ENCODE results near the gene HES3.

HES3 gene, protein sequence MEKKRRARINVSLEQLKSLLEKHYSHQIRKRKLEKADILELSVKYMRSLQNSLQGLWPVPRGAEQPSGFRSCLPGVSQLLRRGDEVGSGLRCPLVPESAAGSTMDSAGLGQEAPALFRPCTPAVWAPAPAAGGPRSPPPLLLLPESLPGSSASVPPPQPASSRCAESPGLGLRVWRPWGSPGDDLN

DNA sequence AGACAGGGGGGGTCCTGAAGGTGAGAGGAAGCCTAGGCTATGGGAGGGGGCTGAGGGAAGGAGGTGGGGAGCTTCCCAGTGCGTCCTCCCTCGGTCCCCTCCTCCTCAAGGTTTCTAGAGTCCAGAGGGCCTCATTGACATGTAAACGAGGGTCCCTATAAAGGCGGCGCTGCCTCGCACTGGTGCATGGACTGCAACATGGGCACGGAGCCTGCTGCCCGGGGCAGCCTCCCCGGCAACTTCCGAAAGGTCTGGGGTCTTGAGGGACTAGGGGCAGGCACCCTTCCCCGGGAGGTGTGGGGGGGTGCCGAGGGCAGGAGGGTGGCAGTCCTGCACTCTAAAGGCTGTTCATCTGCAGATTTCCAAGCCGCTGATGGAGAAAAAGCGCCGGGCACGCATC lies at the start of gene HES3:
Gene HES3 (plus strand): TSS at position 187 of the 400 bp plus-strand sequence. CDS start 187 bp downstream, at position 374.
- no peak for DNase-seq (ENCODE audit: low read depth)

DNA sequence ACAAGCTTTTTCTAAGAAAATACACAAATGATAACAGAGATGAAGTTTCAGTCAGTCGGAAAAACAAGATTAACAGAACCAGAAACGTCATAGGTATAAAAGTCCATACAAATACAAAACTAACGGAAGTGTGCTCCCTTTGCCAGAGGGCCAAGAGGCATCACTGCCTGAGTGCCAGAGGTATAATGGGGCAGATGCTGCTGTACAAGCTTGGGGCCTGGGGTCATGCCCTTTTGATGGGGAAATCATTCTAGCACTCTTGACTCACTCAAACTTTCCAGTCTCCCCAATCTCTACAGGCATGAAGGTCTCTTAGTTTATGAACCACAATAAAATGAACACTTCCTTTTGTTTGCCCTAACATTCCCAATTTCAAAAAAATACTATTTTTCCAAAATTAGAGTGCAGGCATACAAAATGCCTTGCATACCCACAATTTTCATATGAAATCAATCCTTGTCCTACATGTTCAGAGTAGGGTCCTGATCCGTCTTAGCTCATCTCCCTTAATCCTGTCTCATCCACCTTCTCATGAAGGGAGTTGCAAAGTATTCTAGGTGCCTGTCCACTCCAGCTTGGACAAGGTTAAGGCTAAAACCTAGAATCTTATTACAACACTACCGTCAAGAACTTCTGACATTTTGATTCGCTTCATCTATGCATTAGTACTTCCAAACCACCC lies 46.1 kb upstream of the HES3 start:
- DNase-seq (ENCODE audit: low read depth) = no peak

DNA sequence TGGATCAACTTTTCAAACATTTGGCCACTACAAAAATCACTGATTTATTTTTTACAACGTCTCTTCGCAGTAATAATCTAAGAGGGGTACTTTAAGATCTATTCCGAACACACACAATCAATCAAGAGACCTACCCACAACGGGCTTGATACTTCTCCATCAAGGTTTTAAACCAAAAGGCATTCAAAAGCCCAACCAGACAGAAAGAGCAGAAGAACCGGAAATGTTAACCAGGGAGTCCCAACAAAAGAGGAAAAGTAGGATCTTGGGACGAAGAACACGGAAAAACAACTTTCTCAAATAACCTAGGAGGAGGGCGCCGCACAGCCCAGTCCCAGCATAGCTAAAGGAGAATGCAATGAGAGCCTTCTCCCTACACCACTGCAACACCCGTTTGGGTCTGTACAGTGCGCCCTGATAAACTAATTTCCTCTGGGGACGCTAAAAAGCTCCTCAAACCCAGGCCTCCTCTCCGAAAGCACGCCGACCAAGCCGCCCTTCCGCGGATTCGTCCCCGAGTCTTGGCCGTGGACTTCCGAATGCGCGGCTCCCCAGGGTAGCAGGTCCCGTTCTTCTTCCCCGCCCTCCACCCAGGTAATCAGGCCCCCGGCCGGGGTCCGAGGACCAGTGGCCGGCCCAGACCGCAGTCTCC lies 45.2 kb upstream of the HES3 start:
- no peak for DNase-seq (ENCODE audit: low read depth)

DNA sequence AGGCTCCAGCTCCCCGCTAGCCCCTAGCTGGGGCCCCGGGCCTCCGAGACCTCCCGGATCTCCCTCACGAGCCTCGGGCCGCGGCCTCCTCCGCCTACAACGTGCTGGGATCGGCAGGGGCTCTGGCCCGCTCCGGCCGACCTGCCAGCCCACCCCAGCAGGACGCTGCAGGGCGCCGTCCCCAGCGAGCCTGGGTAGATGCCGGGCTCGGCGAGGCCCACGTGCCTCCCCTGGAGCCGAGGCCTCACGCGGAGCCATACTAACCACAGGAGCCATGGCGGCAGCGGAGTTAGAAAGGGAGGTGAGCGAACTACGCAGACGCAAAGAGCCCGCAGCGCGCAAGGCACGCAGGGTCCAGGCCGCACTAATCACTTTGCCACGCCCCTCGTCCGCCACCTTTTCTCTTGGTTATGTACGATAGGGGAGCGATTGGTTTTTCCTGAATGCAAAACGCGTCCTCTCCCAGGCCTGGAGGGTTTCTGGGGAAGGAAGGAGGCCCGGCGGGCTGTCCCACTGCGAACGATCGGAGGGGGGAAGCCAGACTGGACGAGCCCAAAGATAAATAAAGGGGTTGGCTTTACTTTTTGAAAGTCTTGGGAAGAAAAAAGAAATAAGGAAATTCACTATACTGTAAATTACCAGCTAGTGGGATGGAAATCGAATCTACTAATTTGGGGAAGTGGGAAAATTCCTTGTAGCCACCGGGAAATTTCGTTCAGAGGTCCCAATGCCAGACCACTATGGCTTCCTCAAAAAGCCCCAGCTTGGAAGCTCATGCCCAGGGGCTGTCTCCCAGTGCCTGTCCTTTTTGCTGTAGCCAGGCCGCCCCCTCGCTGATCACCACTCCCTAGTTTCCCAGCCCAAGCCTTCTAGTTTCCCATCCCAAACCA lies 44.4 kb upstream of the HES3 start, which contains the start of gene RPL22:
Gene RPL22 (minus strand): TSS at position 298 of the 890 bp plus-strand sequence. CDS start 22 bp downstream, at position 276.
- peak; percentile 95 for DNase-seq (ENCODE audit: low read depth)

DNA sequence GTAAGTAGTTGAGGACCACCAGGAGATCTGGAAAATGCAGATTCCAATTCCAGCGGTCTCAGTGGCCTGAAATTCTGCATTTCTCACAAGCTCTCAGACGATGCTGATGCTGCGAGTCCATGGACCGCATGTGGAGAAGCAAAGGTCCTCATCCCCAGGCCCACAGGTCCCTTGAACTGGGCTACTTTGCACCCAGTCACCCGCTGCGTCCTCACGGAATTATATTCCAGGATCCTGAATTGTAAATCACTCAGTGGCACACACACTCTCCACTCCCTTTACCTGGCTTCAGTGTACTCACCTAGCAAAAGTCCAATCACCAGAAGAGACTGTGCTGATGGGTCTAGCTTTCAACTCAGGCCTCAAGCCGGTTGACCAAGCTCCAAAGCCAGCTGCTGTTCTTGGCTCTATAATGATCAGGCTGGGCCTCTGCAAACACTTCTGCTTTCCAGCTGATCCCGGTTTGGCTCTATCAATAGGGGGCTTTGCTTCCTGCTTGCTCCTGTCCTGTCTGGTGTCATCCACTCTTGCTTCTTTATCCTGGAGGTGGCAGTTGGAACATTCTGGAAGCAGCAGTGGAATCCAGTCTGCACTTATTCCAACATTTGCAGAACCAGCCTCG lies 43.7 kb upstream of the HES3 start:
- DNase-seq (ENCODE audit: low read depth) = no peak

DNA sequence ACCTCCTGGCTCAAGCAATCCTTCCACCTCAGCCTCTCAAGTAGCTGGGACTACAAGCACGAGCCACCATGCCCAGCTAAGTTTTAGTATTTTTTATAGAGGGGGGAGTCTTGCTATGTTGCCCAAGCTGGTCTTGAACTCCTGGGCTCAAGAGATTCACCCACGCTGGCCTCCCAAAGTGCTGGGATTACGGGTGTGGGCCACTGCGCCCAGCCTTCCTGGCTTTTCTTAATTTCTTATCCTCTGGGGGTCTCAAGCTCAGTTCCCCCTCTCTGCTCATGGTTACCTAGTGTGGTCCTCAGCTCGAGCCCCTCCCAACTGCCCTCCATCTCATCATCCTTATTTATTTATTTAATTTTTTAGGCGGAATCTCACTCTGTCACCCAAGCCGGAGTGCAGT lies 41.7 kb upstream of the HES3 start:
- DNase-seq (ENCODE audit: low read depth) = no peak

DNA sequence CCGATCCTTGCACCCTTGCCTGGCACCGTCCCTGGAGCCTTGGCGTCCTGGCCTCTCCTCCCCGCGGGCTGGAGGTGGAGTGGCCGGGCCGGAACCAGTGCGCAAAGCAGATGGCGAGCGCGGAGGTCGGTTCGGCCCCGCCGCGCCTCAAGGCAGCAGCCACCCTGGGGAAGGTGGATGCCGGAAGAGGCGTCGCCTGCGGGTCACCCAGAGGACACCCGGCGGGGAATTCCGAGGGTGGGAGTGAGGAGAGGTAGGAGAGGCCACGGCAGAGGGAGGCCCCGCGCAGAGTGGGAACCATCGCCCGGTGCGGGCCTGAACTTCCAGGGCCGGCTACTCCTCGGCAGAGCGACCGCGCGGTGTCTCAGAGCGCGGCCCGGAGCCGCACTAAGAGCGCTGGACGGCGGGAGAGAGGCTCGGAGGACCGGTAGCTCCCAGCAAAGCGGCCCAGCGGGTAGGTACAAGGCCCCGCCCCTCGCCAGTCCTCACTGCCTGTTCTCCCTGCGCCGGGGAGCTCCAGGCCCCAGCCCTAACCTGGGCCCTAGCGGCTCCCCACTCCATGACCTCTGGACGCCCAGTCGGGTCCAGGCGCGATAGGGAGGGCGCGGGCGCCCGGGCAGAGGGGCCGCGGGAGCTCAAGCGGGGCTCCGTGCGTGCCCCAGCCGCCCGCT lies 38.0 kb upstream of the HES3 start, which contains the start of gene RNF207:
Gene RNF207 (plus strand): TSS at position 271 of the 671 bp plus-strand sequence. CDS start 417 bp downstream, outside the sequence.
- DNase-seq (ENCODE audit: low read depth) = no peak

DNA sequence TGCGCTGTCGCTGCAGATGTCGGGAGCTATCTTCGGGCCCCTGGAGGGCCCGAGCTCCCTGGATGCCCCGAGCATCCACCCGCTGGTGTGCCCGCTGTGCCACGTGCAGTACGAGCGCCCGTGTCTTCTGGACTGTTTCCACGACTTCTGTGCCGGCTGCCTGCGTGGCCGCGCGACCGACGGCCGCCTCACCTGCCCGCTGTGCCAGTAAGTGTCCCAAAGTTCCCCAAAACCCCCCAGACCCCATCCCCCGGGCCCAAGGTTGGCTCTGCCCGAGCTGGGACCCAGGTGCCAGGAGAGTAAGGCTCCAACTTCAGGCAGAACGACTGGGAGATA lies 37.5 kb upstream of the HES3 start:
- DNase-seq (ENCODE audit: low read depth) = no peak

DNA sequence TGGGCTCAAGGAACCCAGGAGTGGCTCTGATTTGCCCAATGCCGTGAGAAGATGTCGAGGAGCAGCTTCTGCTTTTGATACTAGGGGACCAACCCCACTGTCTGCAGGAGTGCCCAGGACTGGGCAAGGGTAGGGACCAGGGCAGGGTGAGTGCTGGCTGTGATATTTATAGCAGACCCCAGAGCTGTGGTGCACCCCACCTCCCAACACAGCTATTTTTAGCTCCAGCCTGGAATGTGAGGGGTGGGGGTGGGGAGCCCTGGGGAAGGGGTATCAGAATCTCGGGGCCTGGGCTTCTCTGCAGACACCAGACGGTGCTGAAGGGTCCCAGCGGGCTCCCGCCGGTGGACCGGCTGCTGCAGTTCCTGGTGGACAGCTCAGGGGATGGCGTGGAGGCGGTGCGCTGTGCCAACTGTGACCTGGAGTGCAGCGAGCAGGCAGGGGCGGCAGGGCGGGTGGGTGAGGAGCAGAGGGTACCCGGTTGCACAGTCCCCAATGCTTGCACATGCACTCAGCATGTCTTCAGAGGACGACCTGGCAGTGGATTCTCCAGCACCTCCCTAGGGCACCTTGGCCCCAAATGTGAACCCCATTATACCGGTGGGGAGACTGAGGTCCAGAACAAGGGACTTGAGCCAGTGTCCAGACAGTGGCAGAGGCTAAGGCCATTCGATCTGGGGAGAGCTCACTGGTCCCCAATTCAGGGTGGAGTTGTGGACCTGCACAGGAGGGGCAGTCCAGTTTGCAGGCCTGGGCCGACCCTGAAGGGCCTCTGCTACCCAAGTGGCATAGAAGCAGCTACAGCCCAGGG lies 36.7 kb upstream of the HES3 start:
- no peak for DNase-seq (ENCODE audit: low read depth)

DNA sequence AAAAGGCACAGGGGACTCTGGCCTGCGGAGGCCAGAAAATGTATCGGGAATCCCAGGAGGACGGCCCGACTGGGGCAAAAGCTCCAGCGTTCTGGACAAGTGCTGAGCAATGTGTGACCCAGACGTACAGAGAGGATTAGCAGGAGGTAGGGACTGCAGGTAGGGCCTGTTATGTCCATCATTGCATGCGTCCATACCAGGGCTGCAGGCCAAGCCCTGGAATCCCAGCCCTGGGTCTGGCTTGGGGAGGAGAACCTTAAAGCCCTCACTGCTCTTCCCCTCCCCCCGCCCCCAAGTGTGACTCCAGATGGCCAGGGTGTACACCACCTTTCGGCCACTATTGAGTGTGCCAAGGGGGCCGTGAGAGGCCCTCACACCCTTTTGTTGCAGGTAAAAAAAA lies 36.1 kb upstream of the HES3 start:
- no peak for DNase-seq (ENCODE audit: low read depth)

DNA sequence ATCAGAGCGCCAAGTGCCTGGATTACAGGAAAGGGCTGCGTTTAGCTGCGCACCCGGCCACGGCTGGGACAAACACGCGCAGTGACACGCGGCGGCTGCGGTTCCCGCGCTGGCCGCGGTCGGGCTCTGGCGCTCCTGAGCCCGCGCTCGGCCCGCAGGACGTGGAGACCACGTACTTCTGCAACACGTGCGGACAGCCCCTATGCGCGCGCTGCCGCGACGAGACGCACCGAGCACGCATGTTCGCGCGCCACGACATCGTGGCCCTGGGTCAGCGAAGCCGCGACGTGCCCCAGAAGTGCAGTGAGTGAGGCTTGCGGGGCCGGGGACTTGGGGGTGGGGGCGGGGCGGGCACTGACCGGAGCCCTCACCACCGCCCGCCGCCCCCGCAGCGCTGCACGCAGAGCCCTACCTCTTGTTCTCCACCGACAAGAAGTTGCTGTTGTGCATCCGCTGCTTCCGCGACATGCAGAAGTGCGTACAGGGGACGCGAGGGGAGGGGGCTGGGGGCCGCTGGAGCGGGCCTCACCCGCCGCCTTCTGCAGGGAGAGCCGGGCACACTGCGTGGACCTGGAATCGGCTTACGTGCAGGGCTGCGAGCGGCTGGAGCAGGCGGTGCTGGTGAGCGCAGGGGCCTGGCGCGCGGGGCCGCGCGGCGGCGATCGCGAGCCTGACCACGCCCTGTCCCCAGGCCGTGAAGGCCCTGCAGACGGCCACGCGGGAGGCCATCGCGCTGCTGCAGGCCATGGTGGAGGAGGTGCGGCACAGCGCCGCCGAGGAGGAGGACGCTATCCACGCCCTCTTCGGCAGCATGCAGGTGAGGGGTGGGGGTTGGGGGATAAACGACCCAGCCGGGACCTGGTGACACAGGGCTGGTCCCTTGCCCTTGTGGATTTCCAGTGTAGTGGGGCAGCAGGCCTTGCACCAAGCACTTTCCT lies 35.0 kb upstream of the HES3 start:
- no peak for DNase-seq (ENCODE audit: low read depth)

DNA sequence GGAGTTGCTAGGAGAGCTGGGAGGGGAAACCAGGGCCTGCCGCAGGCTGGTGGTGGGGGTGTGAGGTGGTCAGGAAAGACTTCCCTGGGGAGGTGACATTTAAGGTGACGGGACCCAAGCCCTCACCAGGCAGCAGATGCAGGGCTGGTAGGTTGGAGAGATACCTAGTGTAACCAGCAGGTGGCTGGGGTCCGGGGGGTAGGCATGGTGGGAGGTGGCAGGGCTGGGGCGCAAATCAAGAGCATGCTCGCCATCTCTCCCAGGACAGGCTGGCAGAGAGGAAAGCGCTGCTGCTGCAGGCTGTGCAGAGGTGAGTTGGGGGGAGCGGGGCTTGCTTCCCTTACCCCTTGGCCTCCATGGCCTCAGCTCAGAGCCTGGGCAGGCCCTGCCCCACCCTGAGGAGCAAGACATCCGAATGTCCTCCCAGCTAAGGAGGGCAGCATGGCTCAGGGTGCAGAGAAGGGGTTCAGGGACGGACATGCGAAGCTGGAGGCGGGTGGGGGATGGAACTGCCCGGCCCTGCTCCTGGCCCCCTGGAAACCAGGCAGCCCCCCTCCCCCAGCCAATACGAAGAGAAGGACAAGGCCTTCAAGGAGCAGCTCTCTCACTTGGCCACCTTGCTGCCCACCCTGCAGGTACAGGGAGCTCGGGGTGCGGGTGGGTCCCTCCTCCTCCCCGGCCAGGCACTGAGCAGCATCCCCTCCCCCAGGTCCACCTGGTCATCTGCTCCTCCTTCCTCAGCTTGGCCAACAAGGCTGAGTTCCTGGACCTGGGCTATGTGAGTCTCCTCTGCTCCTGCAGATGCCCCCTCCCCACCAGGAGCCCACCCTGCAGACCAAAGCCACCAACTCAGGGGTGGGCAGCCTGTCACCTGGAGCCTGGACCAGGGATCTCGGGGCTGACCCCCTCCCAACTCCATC lies 34.1 kb upstream of the HES3 start:
- no peak for DNase-seq (ENCODE audit: low read depth)

DNA sequence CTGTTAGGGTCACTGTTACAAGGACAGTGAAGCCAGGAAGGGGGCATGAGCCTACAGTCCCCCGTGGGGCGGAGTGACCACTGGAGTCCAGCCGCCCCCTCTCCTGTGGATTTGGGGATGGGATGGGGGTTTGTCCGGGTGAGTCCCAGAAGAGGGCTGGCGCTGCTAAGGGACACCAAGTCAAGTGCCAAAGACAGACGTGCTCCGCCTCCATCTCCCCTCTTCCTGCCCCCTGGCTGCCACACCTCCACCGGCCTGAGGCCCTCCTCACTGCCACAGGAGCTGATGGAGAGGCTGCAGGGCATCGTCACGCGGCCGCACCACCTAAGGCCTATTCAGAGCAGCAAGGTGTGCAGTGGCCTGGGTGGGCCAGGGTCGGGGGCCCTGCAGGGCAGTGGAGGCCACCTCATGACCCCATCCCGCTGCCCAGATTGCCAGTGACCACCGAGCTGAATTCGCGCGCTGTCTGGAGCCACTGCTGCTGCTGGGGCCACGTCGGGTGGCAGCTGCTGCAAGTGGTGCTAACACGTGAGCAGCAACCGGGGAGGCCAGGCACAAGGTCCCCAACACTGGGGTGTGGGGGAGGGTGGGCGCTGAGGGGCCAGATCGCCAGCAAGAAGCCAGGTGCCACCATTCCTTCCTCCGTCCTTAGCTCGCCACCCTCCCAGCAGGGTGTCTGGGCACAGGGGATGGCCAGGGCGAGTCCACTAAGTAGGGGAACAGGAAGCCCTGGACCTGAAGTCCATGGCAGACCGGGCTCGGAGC lies 33.2 kb upstream of the HES3 start:
- DNase-seq (ENCODE audit: low read depth) = no peak

DNA sequence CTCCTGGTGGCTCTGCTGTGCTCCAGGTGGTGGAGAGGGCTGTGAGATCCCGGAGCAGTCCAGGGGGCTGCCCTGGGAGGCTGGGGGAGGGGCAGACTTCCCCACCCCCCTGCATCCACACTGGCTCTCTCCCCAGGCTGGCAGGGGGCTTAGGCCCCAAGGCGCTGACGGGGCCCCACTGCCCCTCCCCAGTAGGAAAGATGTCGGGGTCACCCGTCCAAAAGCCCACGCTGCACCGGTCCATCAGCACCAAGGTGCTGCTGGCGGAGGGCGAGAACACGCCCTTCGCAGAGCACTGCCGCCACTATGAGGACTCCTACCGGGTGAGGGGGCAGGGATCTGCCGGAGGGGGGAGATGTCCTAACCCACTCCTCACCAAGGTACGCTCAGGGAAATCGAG lies 32.2 kb upstream of the HES3 start:
- no peak for DNase-seq (ENCODE audit: low read depth)

DNA sequence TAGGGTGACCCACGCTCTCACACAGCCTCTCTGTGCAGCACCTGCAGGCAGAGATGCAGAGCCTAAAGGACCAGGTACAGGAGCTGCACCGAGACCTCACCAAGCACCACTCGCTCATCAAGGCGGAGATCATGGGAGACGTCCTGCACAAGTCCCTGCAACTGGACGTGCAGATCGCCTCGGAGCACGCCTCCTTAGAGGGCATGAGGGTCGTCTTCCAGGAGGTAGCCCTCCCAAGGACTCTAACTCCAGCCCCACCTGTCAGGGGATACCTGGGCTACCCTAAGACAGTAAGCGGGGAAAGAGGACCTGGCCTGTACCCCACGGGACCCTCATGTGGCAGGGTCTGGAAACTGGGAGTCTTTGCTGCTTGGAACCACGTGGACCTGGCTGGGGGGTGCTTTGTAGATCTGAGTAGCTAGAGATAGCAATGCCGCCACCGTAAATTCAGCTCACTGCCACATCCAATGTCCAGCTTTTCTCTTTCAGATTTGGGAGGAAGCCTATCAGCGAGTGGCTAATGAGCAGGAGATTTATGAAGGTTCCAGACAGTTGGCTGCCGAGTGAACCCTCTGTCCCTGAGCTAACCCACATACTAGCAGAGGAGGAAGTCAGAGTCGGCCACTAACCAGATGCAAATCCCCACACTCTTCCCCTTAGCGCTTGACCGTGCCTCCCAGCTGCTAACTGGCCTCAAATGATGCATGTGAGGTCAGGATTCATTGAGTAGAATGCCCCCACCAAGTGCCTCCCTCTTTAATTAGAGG lies 31.6 kb upstream of the HES3 start:
- DNase-seq (ENCODE audit: low read depth) = no peak

DNA sequence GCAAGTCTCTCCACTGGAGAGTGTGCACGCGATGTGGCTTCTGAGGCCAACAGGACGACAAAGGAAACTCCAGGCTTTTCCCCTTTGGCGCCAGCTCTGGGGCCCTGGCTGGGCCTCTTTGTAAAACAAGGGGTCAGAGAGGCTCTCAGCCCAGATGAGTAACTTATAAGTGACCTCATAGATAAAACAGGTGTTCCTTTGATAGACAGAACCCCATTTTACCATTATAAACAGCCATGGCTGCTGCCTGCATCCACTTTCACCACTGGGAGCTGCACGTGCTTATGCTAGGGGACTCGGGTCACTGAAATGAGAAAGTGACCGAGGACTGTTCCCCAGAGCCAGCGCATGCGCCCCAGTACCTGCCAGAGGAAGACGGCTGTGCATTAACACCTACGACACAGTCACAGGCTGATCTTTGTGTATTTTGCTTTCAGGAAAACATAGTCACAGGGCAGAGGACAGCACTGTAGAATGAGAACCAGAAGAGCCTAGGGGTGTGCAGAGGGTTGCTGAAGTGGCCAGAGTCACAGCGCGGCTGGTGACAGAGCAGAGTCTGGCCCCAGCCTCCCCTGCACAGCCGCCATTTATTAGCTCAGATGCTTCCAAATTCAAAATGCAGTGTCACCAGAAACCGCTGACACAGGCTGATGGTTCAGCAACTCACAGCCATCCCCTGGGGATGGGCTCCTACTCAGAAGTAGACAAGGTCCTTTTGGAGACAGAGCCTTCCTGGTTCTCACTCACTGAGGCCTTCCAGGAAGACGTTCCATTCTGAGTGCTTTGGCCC lies 25.4 kb upstream of the HES3 start:
- no peak for DNase-seq (ENCODE audit: low read depth)

Data from HS-5 (cell line).